Upper lobe of left lung (tissue), 4 donors: Measurements from ENCODE around the gene SLC27A4.

Source experiments
- CTCF ChIP-seq, 6 experiments: fragments of 450-650 bp in 4 of 6; fragments of 200-600 bp in 2 of 6; sonication (generic) in 2 of 6; IDR thresholded peaks; one replicate each; pipeline ENCODE4 v1.5.1; 2016 to 2019; ENCODE audit warnings: antibody characterized with exemption in 6 of 6
- EP300 ChIP-seq, 4 donors: sonication (generic); formaldehyde crosslinking; IDR thresholded peaks; one replicate each; pipeline ENCODE4 v1.5.1; 2017; ENCODE audit warnings: antibody characterized with exemption in 4 of 4, control low read depth in 2 of 4
- POLR2A ChIP-seq, 4 donors: fragments of 450-650 bp; IDR thresholded peaks; one replicate each; pipeline ENCODE4 v1.5.1; 2016 to 2017; ENCODE audit warnings: antibody characterized with exemption in 4 of 4, mild to moderate bottlenecking in 2 of 4
- POLR2AphosphoS5 ChIP-seq, 2 donors: sonication (generic); formaldehyde crosslinking; IDR thresholded peaks; one replicate each; pipeline ENCODE4 v1.5.1; 2017; ENCODE audit warnings: antibody characterized with exemption in 2 of 2

GRCh38 chr9:128323791-128324190 is 16.5 kb upstream of the SLC27A4 start:
- no peak for TF ChIP-seq POLR2A (IDR thresholded peaks at IDR 0.05)
- TF ChIP-seq POLR2AphosphoS5 (IDR thresholded peaks at IDR 0.05) = no peak
- no peak for TF ChIP-seq CTCF (IDR thresholded peaks at IDR 0.05)
- no peak for TF ChIP-seq EP300 (IDR thresholded peaks at IDR 0.05)
